ENCODE data around the gene SUMO1.

Gene SUMO1

GRCh38 chr2:202194418-202194817 lies 44.0 kb downstream of the SUMO1 start:
- no peak for DNase-seq

GRCh38 chr2:202193881-202194353 lies 44.5 kb downstream of the SUMO1 start:
- DNase-seq, result no peak

- DNase-seq, result no peak
Measured at GRCh38 chr2:202193305-202193704, 45.1 kb downstream of the SUMO1 start.

- no peak for DNase-seq
Measured at GRCh38 chr2:202187570-202187969, 50.8 kb downstream of the SUMO1 start.

GRCh38 chr2:202186641-202187202 lies 51.7 kb downstream of the SUMO1 start:
- DNase-seq, result no peak

- DNase-seq, result no peak
Measured at GRCh38 chr2:202185156-202185555, 53.2 kb downstream of the SUMO1 start.

GRCh38 chr2:202184557-202184956 lies 53.8 kb downstream of the SUMO1 start:
- no peak for DNase-seq

- DNase-seq, result peak; percentile 28
Measured at GRCh38 chr2:202178346-202178958, 59.9 kb downstream of the SUMO1 start.

- no peak for DNase-seq
Measured at GRCh38 chr2:202172439-202173211, 65.8 kb downstream of the SUMO1 start.

- DNase-seq, result no peak
Measured at GRCh38 chr2:202171241-202171825, 67.1 kb downstream of the SUMO1 start.

- DNase-seq, result no peak
Measured at GRCh38 chr2:202169832-202170424, 68.5 kb downstream of the SUMO1 start.

GRCh38 chr2:202169131-202169530 lies 69.3 kb downstream of the SUMO1 start:
- no peak for DNase-seq

- DNase-seq, result no peak
Measured at GRCh38 chr2:202165945-202166344, 72.5 kb downstream of the SUMO1 start.

GRCh38 chr2:202165208-202165607 lies 73.2 kb downstream of the SUMO1 start:
- no peak for DNase-seq

- no peak for DNase-seq
Measured at GRCh38 chr2:202164411-202164810, 74.0 kb downstream of the SUMO1 start.

- DNase-seq, result no peak
Measured at GRCh38 chr2:202161151-202161835, 77.1 kb downstream of the SUMO1 start.

- peak; percentile 14 for DNase-seq
Measured at GRCh38 chr2:202158796-202159195, 79.6 kb downstream of the SUMO1 start.

GRCh38 chr2:202157211-202157990 lies 81.0 kb downstream of the SUMO1 start:
- no peak for DNase-seq

All from NCI-H446 treated with DMSO at 0.1 percent for 48 hours (cell line).